Liver (tissue), 9 donors: ENCODE data around the gene PLEKHA5. TPM values are rescaled to one million over a fixed set of nuclear protein-coding genes. Genes with fewer than 3 reads are reported as not detected.

Experiments used
- DNase-seq: peaks from one replicate; pipeline ENCODE4 v3.0.0-alpha.2; 2017; ENCODE audit warnings: low spot score
- H3K27ac ChIP-seq, 2 donors: one replicate each; pipeline ENCODE4 v1.7.0; 2013; ENCODE audit warnings: inconsistent platforms in 2 of 2, low read length in 2 of 2, control low read depth in 1 of 2, low read depth in 1 of 2, mild to moderate bottlenecking in 1 of 2
- H3K27me3 ChIP-seq, 4 donors: one replicate each; pipeline versions ENCODE4 v1.6.1 to v1.7.0; 2013; ENCODE audit warnings: low read length in 3 of 4, inconsistent platforms in 1 of 4, mild to moderate bottlenecking in 1 of 4, moderate library complexity in 1 of 4; ENCODE audit not compliant: control insufficient read depth in 4 of 4, insufficient read depth in 4 of 4
- H3K36me3 ChIP-seq, 4 donors: one replicate each; pipeline versions ENCODE4 v1.6.1 to v1.7.0; 2013; ENCODE audit warnings: low read length in 3 of 4, mild to moderate bottlenecking in 3 of 4, low read depth in 1 of 4, moderate library complexity in 1 of 4; ENCODE audit not compliant: control insufficient read depth in 4 of 4, insufficient read depth in 3 of 4
- H3K4me1 ChIP-seq, 4 donors: one replicate each; pipeline versions ENCODE4 v1.6.1 to v1.7.0; 2013; ENCODE audit warnings: low read length in 3 of 4, mild to moderate bottlenecking in 3 of 4, moderate library complexity in 1 of 4; ENCODE audit not compliant: control insufficient read depth in 4 of 4, insufficient read depth in 4 of 4
- H3K4me3 ChIP-seq, 3 donors: one replicate each; pipeline versions ENCODE4 v1.6.1 to v1.7.0; 2013; ENCODE audit warnings: low read length in 3 of 3, control low read depth in 1 of 3, low read depth in 1 of 3, mild to moderate bottlenecking in 1 of 3
- H3K9ac ChIP-seq, 2 donors: one replicate each; pipeline ENCODE4 v1.7.0; 2013; ENCODE audit warnings: low read length in 2 of 2, mild to moderate bottlenecking in 2 of 2, moderate library complexity in 2 of 2, control low read depth in 1 of 2, low read depth in 1 of 2
- H3K9me3 ChIP-seq, 4 donors: one replicate each; pipeline versions ENCODE4 v1.6.1 to v1.7.0; 2013; ENCODE audit warnings: low read length in 3 of 4; ENCODE audit not compliant: control insufficient read depth in 4 of 4
- ATF3 ChIP-seq: IDR thresholded peaks from 2 replicates; pipeline ENCODE4 v1.6.1; 2016; ENCODE audit warnings: antibody characterized with exemption
- CTCF ChIP-seq: fragments of 150-350 bp; IDR thresholded peaks from 2 replicates; pipeline ENCODE4 v1.5.1; 2017; ENCODE audit warnings: improper control_type of control experiment, low read depth, low read length; ENCODE audit not compliant: missing input control
- EGR1 ChIP-seq, 2 donors: IDR thresholded peaks; 2 replicates each; pipeline ENCODE4 v1.6.1; 2016 to 2018; ENCODE audit warnings: antibody characterized with exemption in 2 of 2, low read depth in 2 of 2
- FOXA1 ChIP-seq: IDR thresholded peaks from 2 replicates; pipeline ENCODE4 v1.6.1; 2016; ENCODE audit warnings: antibody characterized with exemption
- FOXA2 ChIP-seq: IDR thresholded peaks from 2 replicates; pipeline ENCODE4 v1.6.1; 2016; ENCODE audit warnings: antibody characterized with exemption
- GABPA ChIP-seq, 2 donors: IDR thresholded peaks in 1 of 2; conservative IDR thresholded peaks in 1 of 2; 2 replicates each; pipeline ENCODE4 v1.6.1; 2016; ENCODE audit warnings: antibody characterized with exemption in 2 of 2, mild to moderate bottlenecking in 1 of 2, moderate library complexity in 1 of 2
- HNF4A ChIP-seq, 2 donors: conservative IDR thresholded peaks; 2 replicates each; pipeline ENCODE4 v1.6.1; 2016; ENCODE audit warnings: antibody characterized with exemption in 2 of 2, mild to moderate bottlenecking in 2 of 2
- HNF4G ChIP-seq: IDR thresholded peaks from 2 replicates; pipeline ENCODE4 v1.6.1; 2016; ENCODE audit warnings: antibody characterized with exemption
- JUND ChIP-seq, 2 donors: IDR thresholded peaks; 2 replicates each; pipeline ENCODE4 v1.6.1; 2016; ENCODE audit warnings: antibody characterized with exemption in 2 of 2
- MAX ChIP-seq: IDR thresholded peaks from 2 replicates; pipeline ENCODE4 v1.6.1; 2016; ENCODE audit warnings: antibody characterized with exemption
- NR2F2 ChIP-seq: IDR thresholded peaks from 2 replicates; pipeline ENCODE4 v1.6.1; 2016; ENCODE audit warnings: antibody characterized with exemption
- RAD21 ChIP-seq, 2 donors: IDR thresholded peaks; 2 replicates each; pipeline ENCODE4 v1.6.1; 2016; ENCODE audit warnings: antibody characterized with exemption in 2 of 2, mild to moderate bottlenecking in 2 of 2
- REST ChIP-seq: IDR thresholded peaks from 2 replicates; pipeline ENCODE4 v1.6.1; 2016; ENCODE audit warnings: antibody characterized with exemption, mild to moderate bottlenecking
- SP1 ChIP-seq: IDR thresholded peaks from 2 replicates; pipeline ENCODE4 v1.6.1; 2018; ENCODE audit warnings: antibody characterized with exemption, mild to moderate bottlenecking
- TAF1 ChIP-seq: conservative IDR thresholded peaks from 2 replicates; pipeline ENCODE4 v1.6.1; 2016; ENCODE audit warnings: antibody characterized with exemption, mild to moderate bottlenecking
- YY1 ChIP-seq: IDR thresholded peaks from 2 replicates; pipeline ENCODE4 v1.6.1; 2016; ENCODE audit warnings: antibody characterized with exemption, mild to moderate bottlenecking
- ZBTB33 ChIP-seq: IDR thresholded peaks from 2 replicates; pipeline ENCODE4 v1.6.1; 2016; ENCODE audit warnings: antibody characterized with exemption
- WGBS: extraction: QIAGEN DNeasy Blood & Tissue Kit; methylation state at CpG from one replicate; pipeline ENCODE4 v1.1.7; 2013; 5-methylcytosine and 5-hydroxymethylcytosine counted together
- polyA plus RNA-seq, 2 donors: library from polyadenylated mRNA; stranded (reverse) in 1 of 2; unstranded in 1 of 2; fragments of 200-250 nt in 1 of 2; fragments of >200 nt in 1 of 2; fragmentation: Nextera tagmentation in 1 of 2; extraction: Ambion mirVana in 1 of 2; gene quantifications; one replicate each; pipeline versions ENCODE4 v1.2.1 to v1.2.3, GENCODE V29; 2013 to 2015
- total RNA-seq, 2 donors: library from RNA; depleted of rRNA; stranded (reverse); fragments of >200 nt; gene quantifications; one replicate each; pipeline ENCODE4 v1.2.3, GENCODE V29; 2014
- donor health status: healthy.
- donor health status: healthy.
- donor health status: healthy.
- donor health status: healthy.
- donor health status: healthy.

Gene PLEKHA5
- total and polyA plus RNA-seq, 4 donors, result 4.6 to 25.5 (median 16.8) TPM

- Histone ChIP-seq H3K27ac (no peak overlapping the region), H3K36me3 (no peaks in the 10 kb centered on the region), H3K9me3 (no peaks in the 10 kb centered on the region), H3K27me3 (no peaks in the 10 kb centered on the region), H3K4me1 (peaks cover 0 to 4% (median 2%) of the 10 kb centered on the region in 4 donors), H3K4me3 (no peak overlapping the region), H3K9ac (no peak overlapping the region)
- TF ChIP-seq ATF3 (no peak), JUND (IDR thresholded peaks at IDR 0.05) (no peak), CTCF (no peak), RAD21 (IDR thresholded peaks at IDR 0.05) (no peak), TAF1 (no peak), GABPA (IDR thresholded peaks at IDR 0.05 in 1 of 2, conservative IDR thresholded peaks at IDR 0.05 in 1 of 2) (no peak), HNF4G (no peak), ZBTB33 (no peak), FOXA2 (no peak), MAX (no peak), SP1 (no peak), YY1 (no peak), FOXA1 (no peak), NR2F2 (no peak), REST (no peak), HNF4A (conservative IDR thresholded peaks at IDR 0.05) (no peak), EGR1 (IDR thresholded peaks at IDR 0.05; ENCODE audit: low read depth in 2 of 2) (no peak)
- DNase-seq, result no peak
- 89% methylated on average over 2 of the region's 2 CpGs for WGBS
These were observed 42.2 kb downstream of the PLEKHA5 start for GRCh38 chr12:19171731-19172130.

- Histone ChIP-seq H3K4me1 (no peaks in the 10 kb centered on the region), H3K9ac (no peak overlapping the region), H3K9me3 (no peaks in the 10 kb centered on the region), H3K4me3 (no peak overlapping the region), H3K27ac (no peak overlapping the region), H3K36me3 (no peaks in the 10 kb centered on the region), H3K27me3 (no peaks in the 10 kb centered on the region)
- no peak for DNase-seq
- WGBS, result 81% methylated on average over 3 of the region's 3 CpGs
- TF ChIP-seq SP1 (no peak), REST (no peak), HNF4A (conservative IDR thresholded peaks at IDR 0.05) (no peak), YY1 (no peak), JUND (IDR thresholded peaks at IDR 0.05) (no peak), CTCF (no peak), ATF3 (no peak)
These were observed 48.2 kb downstream of the PLEKHA5 start for GRCh38 chr12:19177754-19178153.
